H9 (cell line): ENCODE results near the gene GAREM2. TPM values are rescaled to one million over a fixed set of nuclear protein-coding genes. Genes with fewer than 3 reads are reported as not detected.

ENCODE experiments used
- DNase-seq: peaks from one replicate; pipeline ENCODE4 v3.0.0-alpha.2; 2017
- H2AFZ ChIP-seq: one replicate; pipeline ENCODE4 v1.6.1; 2013; ENCODE audit warnings: mild to moderate bottlenecking, low read length, control low read depth, moderate library complexity
- H2AK5ac ChIP-seq: 2 replicates; pipeline ENCODE4 v1.6.1; 2013; ENCODE audit warnings: low read length, control low read depth, mixed read lengths; ENCODE audit not compliant: insufficient read length
- H2BK120ac ChIP-seq: one replicate; pipeline ENCODE4 v1.6.1; 2013; ENCODE audit warnings: low read depth, mild to moderate bottlenecking, low read length, control low read depth, inconsistent platforms; ENCODE audit not compliant: poor library complexity, severe bottlenecking
- H2BK12ac ChIP-seq: 2 replicates; pipeline ENCODE4 v1.6.1; 2013; ENCODE audit warnings: low read length, control low read depth, mixed read lengths, low read depth; ENCODE audit not compliant: insufficient read length
- H2BK15ac ChIP-seq: 2 replicates; pipeline ENCODE4 v1.6.1; 2013; ENCODE audit warnings: low read depth, low read length, control low read depth
- H2BK20ac ChIP-seq: one replicate; pipeline ENCODE4 v1.6.1; 2013; ENCODE audit warnings: low read depth, mild to moderate bottlenecking, low read length, control low read depth, inconsistent platforms; ENCODE audit not compliant: poor library complexity, severe bottlenecking
- H2BK5ac ChIP-seq: 2 replicates; pipeline ENCODE4 v1.6.1; 2013; ENCODE audit warnings: low read length, control low read depth, mixed read lengths; ENCODE audit not compliant: insufficient read length
- H3K14ac ChIP-seq: 2 replicates; pipeline ENCODE4 v1.6.1; 2013; ENCODE audit warnings: low read length, control low read depth; ENCODE audit not compliant: insufficient read depth
- H3K18ac ChIP-seq: 2 replicates; pipeline ENCODE4 v1.6.1; 2013; ENCODE audit warnings: low read depth, mild to moderate bottlenecking, mixed read lengths, low read length, control low read depth; ENCODE audit not compliant: insufficient read length
- H3K23ac ChIP-seq: 2 replicates; pipeline ENCODE4 v1.6.1; 2013; ENCODE audit warnings: low read length, control low read depth, mixed read lengths, low read depth; ENCODE audit not compliant: insufficient read length
- H3K23me2 ChIP-seq: 2 replicates; pipeline ENCODE4 v1.6.1; 2013; ENCODE audit warnings: low read depth, mild to moderate bottlenecking, mixed read lengths, low read length, control low read depth; ENCODE audit not compliant: insufficient read length, poor library complexity, severe bottlenecking
- H3K27ac ChIP-seq: 2 replicates; pipeline ENCODE4 v1.5.1; 2013; ENCODE audit warnings: low read length, control low read depth, mixed read lengths, low read depth; ENCODE audit not compliant: insufficient read length
- H3K27me3 ChIP-seq: 2 replicates; pipeline ENCODE4 v1.6.1; 2013; ENCODE audit warnings: low read length, control low read depth, inconsistent platforms; ENCODE audit not compliant: insufficient read depth
- H3K4ac ChIP-seq: 2 replicates; pipeline ENCODE4 v1.6.1; 2013; ENCODE audit warnings: low read depth, mild to moderate bottlenecking, control low read depth, inconsistent platforms, low read length, moderate library complexity
- H3K4me1 ChIP-seq: 2 replicates; pipeline ENCODE4 v1.6.1; 2013; ENCODE audit warnings: low read length, control low read depth, inconsistent platforms; ENCODE audit not compliant: insufficient read depth
- H3K4me2 ChIP-seq: 2 replicates; pipeline ENCODE4 v1.6.1; 2013; ENCODE audit warnings: low read length, control low read depth, mixed read lengths; ENCODE audit not compliant: insufficient read length, insufficient read depth
- H3K56ac ChIP-seq: 2 replicates; pipeline ENCODE4 v1.6.1; 2013; ENCODE audit warnings: low read depth, mild to moderate bottlenecking, mixed read lengths, low read length, control low read depth; ENCODE audit not compliant: insufficient read length
- H3K79me1 ChIP-seq: 2 replicates; pipeline ENCODE4 v1.6.1; 2013; ENCODE audit warnings: low read depth, mild to moderate bottlenecking, moderate library complexity, low read length, control low read depth, inconsistent platforms; ENCODE audit not compliant: insufficient read depth, poor library complexity, severe bottlenecking
- H3K79me2 ChIP-seq: 2 replicates; pipeline ENCODE4 v1.6.1; 2013; ENCODE audit warnings: low read length, control low read depth, inconsistent platforms; ENCODE audit not compliant: insufficient read depth
- H3K9ac ChIP-seq: 2 replicates; pipeline ENCODE4 v1.6.1; 2013; ENCODE audit warnings: low read length, control low read depth, mixed read lengths; ENCODE audit not compliant: insufficient read length; ENCODE audit errors: extremely low read depth
- H3K9me3 ChIP-seq: one replicate; pipeline ENCODE4 v1.6.1; 2013; ENCODE audit warnings: low read depth, low read length, inconsistent platforms; ENCODE audit not compliant: control insufficient read depth
- H3T11ph ChIP-seq: one replicate; pipeline ENCODE4 v1.6.1; 2013; ENCODE audit warnings: mild to moderate bottlenecking, low read length, control low read depth, inconsistent platforms
- H4K20me1 ChIP-seq: one replicate; pipeline ENCODE4 v1.6.1; 2013; ENCODE audit not compliant: control insufficient read depth, insufficient read length, insufficient read depth
- H4K5ac ChIP-seq: 2 replicates; pipeline ENCODE4 v1.6.1; 2013; ENCODE audit warnings: low read depth, mild to moderate bottlenecking, mixed read lengths, low read length, control low read depth; ENCODE audit not compliant: insufficient read length
- H4K8ac ChIP-seq: replicated peaks from 2 replicates; pipeline ENCODE4 v1.6.1; 2013; ENCODE audit warnings: low read length, control low read depth, mixed read lengths, low read depth; ENCODE audit not compliant: insufficient read length
- H4K91ac ChIP-seq: 2 replicates; pipeline ENCODE4 v1.6.1; 2013; ENCODE audit warnings: low read depth, mild to moderate bottlenecking, moderate library complexity, mixed read lengths, low read length, control low read depth; ENCODE audit not compliant: insufficient read length
- H3K27ac Mint-ChIP-seq, 3 experiments: 2 replicates in 2 of 3; 3 replicates in 1 of 3; pipeline ENCODE4 v1.8.0; 2020 to 2021; ENCODE audit warnings: mixed read lengths in 3 of 3, mild to moderate bottlenecking in 1 of 3, moderate library complexity in 1 of 3
- H3K27me3 Mint-ChIP-seq: 2 replicates; pipeline ENCODE4 v1.8.0; 2021; ENCODE audit warnings: low read depth, mild to moderate bottlenecking, moderate library complexity, mixed read lengths
- H3K36me3 Mint-ChIP-seq, 3 experiments: 2 replicates in 2 of 3; 3 replicates in 1 of 3; pipeline ENCODE4 v1.8.0; 2020 to 2021; ENCODE audit warnings: low read depth in 3 of 3, mixed read lengths in 3 of 3; ENCODE audit not compliant: insufficient read depth in 1 of 3
- H3K4me1 Mint-ChIP-seq, 2 experiments: 2 replicates each; pipeline ENCODE4 v1.8.0; 2020; ENCODE audit warnings: mixed read lengths in 2 of 2
- H3K4me3 Mint-ChIP-seq, 2 experiments: 2 replicates in 1 of 2; 3 replicates in 1 of 2; pipeline ENCODE4 v1.8.0; 2020 to 2021; ENCODE audit warnings: mild to moderate bottlenecking in 2 of 2, mixed read lengths in 2 of 2, moderate library complexity in 1 of 2
- H3K9me3 Mint-ChIP-seq, 2 experiments: 2 replicates in 1 of 2; 3 replicates in 1 of 2; pipeline ENCODE4 v1.8.0; 2020; ENCODE audit warnings: mild to moderate bottlenecking in 2 of 2, mixed read lengths in 2 of 2, moderate library complexity in 1 of 2
- CTCF ChIP-seq: fragments of 200-600 bp; sonication (generic); conservative IDR thresholded peaks from 3 replicates; pipeline ENCODE4 v1.8.0; 2021; ENCODE audit warnings: antibody characterized with exemption, mild to moderate bottlenecking
- WGBS: extraction: QIAGEN DNeasy Blood & Tissue Kit; methylation state at CpG from one replicate; pipeline ENCODE4 v1.1.7; 2013; ENCODE audit warnings: missing lambda C conversion rate, low lambda C conversion rate, mixed read lengths; ENCODE audit not compliant: insufficient read length; ENCODE audit errors: extremely low coverage; 5-methylcytosine and 5-hydroxymethylcytosine counted together
- total RNA-seq: library from RNA; stranded (reverse); gene quantifications from 2 replicates; pipeline ENCODE4 v1.2.1, GENCODE V29; 2021

Gene GAREM2
- total RNA-seq, 1 experiment from 2014 or later: 14.4 TPM

- peaks cover 37% of the 10 kb centered on the region for H3K27me3 Mint-ChIP-seq
- H4K20me1 ChIP-seq: no peaks in the 10 kb centered on the region
- peak overlapping the region; percentile 68 to 73 for H3K4me3 Mint-ChIP-seq
- peak overlapping the region; percentile 9; the same call in 1 of the 2 replicates for H3K14ac ChIP-seq
- H3K4me1 Mint-ChIP-seq: peaks cover 21 to 28% of the 10 kb centered on the region in 2 experiments
- no peaks in the 10 kb centered on the region for H3K4me1 ChIP-seq
- no peak overlapping the region for H3K4ac ChIP-seq
- H3T11ph ChIP-seq: no peak overlapping the region
- no peak overlapping the region for H2AK5ac ChIP-seq
- H4K5ac ChIP-seq: no peak overlapping the region
- no peak overlapping the region for H2BK15ac ChIP-seq
- TF ChIP-seq CTCF: no peak
- H3K9ac ChIP-seq: no peak overlapping the region
- H3K36me3 Mint-ChIP-seq: peaks cover 24 to 37% (median 28%) of the 10 kb centered on the region in 3 experiments
- no peaks in the 10 kb centered on the region for H3K23me2 ChIP-seq
- H2BK5ac ChIP-seq: no peak overlapping the region
- DNase-seq: no peak
- peak overlapping the region; percentile 20 for H3K4me2 ChIP-seq
- H3K27ac Mint-ChIP-seq: no peak overlapping the region
- no peak overlapping the region for H4K91ac ChIP-seq
- no peak overlapping the region for H2BK12ac ChIP-seq
- no peaks in the 10 kb centered on the region for H3K79me2 ChIP-seq
- no peaks in the 10 kb centered on the region for H3K27me3 ChIP-seq
- H2AFZ ChIP-seq: no peak overlapping the region
- WGBS: no CpG with 5 or more reads among the region's 20 CpGs
- H3K18ac ChIP-seq: no peak overlapping the region
- no peak overlapping the region for H3K27ac ChIP-seq
- H4K8ac ChIP-seq: no peak overlapping the region
- no peaks in the 10 kb centered on the region; a peak in 1 of 5 replicates for H3K9me3 Mint-ChIP-seq
- H3K23ac ChIP-seq: no peak overlapping the region
- no peaks in the 10 kb centered on the region for H3K79me1 ChIP-seq
- no peak overlapping the region for H3K56ac ChIP-seq
- no peak overlapping the region for H2BK20ac ChIP-seq
- H2BK120ac ChIP-seq: no peak overlapping the region
- H3K9me3 ChIP-seq: no peaks in the 10 kb centered on the region
Measured at GRCh38 chr2:26185304-26185928, 12.5 kb downstream of the GAREM2 start.
